SK-N-MC (cell line): Measurements from ENCODE around the gene PCDHGA10.
"Not testable (repeated sequence)": the region's sequence is repeated elsewhere in the genome, so short reads cannot be mapped to it uniquely, and the experiment has no call there.

Source experiments
- DNase-seq: peaks from one replicate; pipeline ENCODE4 v3.0.0-alpha.2; 2011; ENCODE audit warnings: low read depth, low spot score
- H3K27ac ChIP-seq: fragments of 200-600 bp; sonication (generic); 2 replicates; pipeline ENCODE4 v1.5.1; 2016; ENCODE audit warnings: mixed run types
- H3K36me3 ChIP-seq: fragments of 200-600 bp; sonication (generic); 2 replicates; pipeline ENCODE4 v1.6.1; 2017; ENCODE audit warnings: antibody characterized with exemption, low read length, mixed read lengths; ENCODE audit not compliant: insufficient read depth
- H3K4me3 ChIP-seq: fragments of 200-600 bp; sonication (generic); 2 replicates; pipeline ENCODE4 v1.5.1; 2016
- H3K9ac ChIP-seq: fragments of 200-600 bp; sonication (generic); 2 replicates; pipeline ENCODE4 v1.8.0; 2017; ENCODE audit warnings: mixed run types, mixed read lengths; ENCODE audit not compliant: insufficient read length
- H3K9me3 ChIP-seq: fragments of 200-600 bp; sonication (generic); 2 replicates; pipeline ENCODE4 v1.6.1; 2017; ENCODE audit warnings: low read depth, mild to moderate bottlenecking, antibody characterized with exemption, low read length, moderate library complexity, mixed read lengths
- EZH2 ChIP-seq: fragments of 200-600 bp; sonication (generic); IDR thresholded peaks from one replicate; pipeline ENCODE4 v1.6.1; 2017; ENCODE audit warnings: antibody characterized with exemption
- FOXP2 ChIP-seq: optimal IDR thresholded peaks from 2 replicates; pipeline ENCODE3; 2011; ENCODE audit warnings: mild to moderate bottlenecking, moderate library complexity; ENCODE audit not compliant: insufficient read depth; ENCODE audit errors: extremely low read length, control extremely low read depth
- POLR2AphosphoS5 ChIP-seq: IDR thresholded peaks from 2 replicates; pipeline ENCODE4 v1.6.1; 2012; ENCODE audit warnings: mild to moderate bottlenecking, low read depth, low read length, borderline replicate concordance

The PCDHGA10 gene

GRCh38 chr5:141402553-141403243 is 10.1 kb upstream of the PCDHGA10 start, which contains the start of gene PCDHGA9:
PCDHGA9 (plus strand) TSS chr5:141402778; CDS start chr5:141402953, 175 bp downstream.
- Histone ChIP-seq H3K9me3 (no peaks in the 10 kb centered on the region), H3K9ac (no peak within 1 kb of the TSS), H3K27ac (no peak within 1 kb of the TSS), H3K4me3 (no peak within 1 kb of the TSS), H3K36me3 (no peaks in the 10 kb centered on the region)
- no peak for TF ChIP-seq POLR2AphosphoS5
- TF ChIP-seq FOXP2, result no peak
- no peak for TF ChIP-seq EZH2
- no peak for DNase-seq

- H3K4me3 ChIP-seq, result no peak overlapping the region
- no peaks in the 10 kb centered on the region for H3K9me3 ChIP-seq
- H3K27ac ChIP-seq, result no peak overlapping the region
- H3K36me3 ChIP-seq, result no peaks in the 10 kb centered on the region
- no peak for TF ChIP-seq EZH2
- DNase-seq, result no peak
- H3K9ac ChIP-seq, result no peak overlapping the region
Measured at GRCh38 chr5:141403387-141403786, 9.4 kb upstream of the PCDHGA10 start.

GRCh38 chr5:141407790-141408505 is 4.8 kb upstream of the PCDHGA10 start, which contains the start of gene PCDHGB6:
PCDHGB6 (plus strand) TSS chr5:141408021; CDS start chr5:141408203, 182 bp downstream.
- not testable (repeated sequence) for H3K36me3 ChIP-seq, DNase-seq, H3K9me3 ChIP-seq, H3K27ac ChIP-seq, H3K9ac ChIP-seq, H3K4me3 ChIP-seq

- no peak overlapping the region for H3K27ac ChIP-seq
- TF ChIP-seq FOXP2 (no peak), EZH2 (no peak), POLR2AphosphoS5 (no peak)
- H3K4me3 ChIP-seq, result no peak overlapping the region
- H3K36me3 ChIP-seq, result no peaks in the 10 kb centered on the region
- DNase-seq, result no peak
- no peak overlapping the region for H3K9ac ChIP-seq
- no peaks in the 10 kb centered on the region for H3K9me3 ChIP-seq
Measured at GRCh38 chr5:141409598-141410306, 3.0 kb upstream of the PCDHGA10 start.

GRCh38 chr5:141411575-141411974 is 1.2 kb upstream of the PCDHGA10 start:
- DNase-seq, result no peak
- no peak overlapping the region for H3K9ac ChIP-seq
- no peaks in the 10 kb centered on the region for H3K36me3 ChIP-seq
- TF ChIP-seq EZH2, result no peak
- TF ChIP-seq FOXP2, result no peak
- no peak for TF ChIP-seq POLR2AphosphoS5
- no peaks in the 10 kb centered on the region for H3K9me3 ChIP-seq
- H3K27ac ChIP-seq, result no peak overlapping the region
- H3K4me3 ChIP-seq, result no peak overlapping the region

- Histone ChIP-seq H3K9me3 (no peaks in the 10 kb centered on the region), H3K4me3 (no peak overlapping the region), H3K27ac (no peak overlapping the region), H3K9ac (no peak overlapping the region), H3K36me3 (no peaks in the 10 kb centered on the region)
- TF ChIP-seq POLR2AphosphoS5 (no peak), FOXP2 (no peak), EZH2 (no peak)
- no peak for DNase-seq
Measured at GRCh38 chr5:141413540-141414069, 818 bp downstream of the PCDHGA10 start.

- not testable (repeated sequence) for H3K9me3 ChIP-seq, H3K27ac ChIP-seq, H3K36me3 ChIP-seq, H3K9ac ChIP-seq, H3K4me3 ChIP-seq, DNase-seq
Measured at GRCh38 chr5:141414548-141415274, 1.9 kb downstream of the PCDHGA10 start.

GRCh38 chr5:141415275-141415618 is 2.5 kb downstream of the PCDHGA10 start:
- H3K9ac ChIP-seq, H3K27ac ChIP-seq, H3K9me3 ChIP-seq, H3K4me3 ChIP-seq, DNase-seq, H3K36me3 ChIP-seq: not testable (repeated sequence)

GRCh38 chr5:141417494-141418172 is 4.8 kb downstream of the PCDHGA10 start, which contains the start of gene PCDHGB7:
PCDHGB7 (plus strand) TSS chr5:141417677; CDS start chr5:141417860, 183 bp downstream.
- DNase-seq, H3K4me3 ChIP-seq, H3K9me3 ChIP-seq, H3K27ac ChIP-seq, H3K36me3 ChIP-seq, H3K9ac ChIP-seq: not testable (repeated sequence)
